T-helper 22 cell (primary cell): Measurements from ENCODE around the gene SSNA1.

ENCODE experiments used
- DNase-seq: peaks from one replicate; pipeline ENCODE4 v3.0.0-alpha.2; 2020; ENCODE audit warnings: low read depth

Gene SSNA1

DNA sequence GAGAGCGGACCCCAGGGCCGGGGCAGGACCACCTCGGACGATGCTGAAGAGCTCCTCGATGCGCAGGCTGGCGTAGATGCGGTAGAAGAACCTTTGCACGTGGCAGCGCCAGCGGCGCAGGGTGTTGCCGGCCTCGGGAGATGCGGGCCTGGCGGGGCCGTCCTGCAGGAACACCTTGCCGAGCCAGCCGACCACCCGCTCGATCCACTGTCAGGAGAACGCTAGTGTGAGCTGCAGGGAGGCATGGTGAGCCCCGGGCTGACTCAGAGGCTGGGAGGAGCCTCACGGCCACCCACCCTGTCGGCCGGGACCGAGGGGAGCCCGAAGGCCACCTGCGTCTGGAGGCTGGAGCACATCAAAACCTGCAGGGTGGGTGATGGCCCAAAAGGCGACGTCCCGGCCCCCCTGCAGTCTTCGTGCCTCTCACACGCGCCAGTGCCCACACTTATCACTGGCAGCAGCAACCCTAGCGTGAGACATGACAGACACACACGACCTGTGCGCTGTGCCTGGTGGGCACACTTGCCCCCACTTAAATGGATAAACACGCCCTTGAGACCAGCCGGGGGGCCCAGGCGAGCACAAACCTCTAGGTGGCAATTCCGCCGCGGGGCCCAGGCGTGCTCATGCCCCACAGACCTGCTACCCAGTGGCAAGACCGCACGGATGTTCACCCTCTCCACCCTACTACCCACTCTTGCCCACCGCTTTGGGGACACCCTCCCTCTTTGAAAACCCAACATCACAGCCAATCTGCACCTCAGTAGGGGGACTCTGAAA, 3.4 kb upstream of the SSNA1 start:
- DNase-seq = no peak

DNA sequence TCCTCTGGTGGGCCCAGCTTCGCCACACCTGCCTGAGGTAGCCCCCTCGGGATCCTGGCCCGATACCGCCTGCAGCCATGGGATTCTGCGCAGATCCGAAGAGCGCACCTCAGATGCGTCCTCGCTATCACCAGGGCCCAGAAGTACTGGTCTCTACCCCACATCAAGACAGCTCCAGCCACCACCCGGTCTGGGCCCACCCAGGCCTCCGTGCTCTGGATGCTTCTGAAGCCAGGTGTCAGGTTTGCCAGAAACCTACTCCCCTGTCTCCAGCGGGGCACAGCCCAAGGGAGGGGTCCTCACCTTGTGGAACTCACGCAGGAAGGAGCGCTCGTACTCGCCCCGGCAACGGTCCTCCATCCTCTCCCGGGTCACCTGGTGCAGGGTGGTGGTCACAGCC, 2.6 kb upstream of the SSNA1 start:
- DNase-seq = no peak

DNA sequence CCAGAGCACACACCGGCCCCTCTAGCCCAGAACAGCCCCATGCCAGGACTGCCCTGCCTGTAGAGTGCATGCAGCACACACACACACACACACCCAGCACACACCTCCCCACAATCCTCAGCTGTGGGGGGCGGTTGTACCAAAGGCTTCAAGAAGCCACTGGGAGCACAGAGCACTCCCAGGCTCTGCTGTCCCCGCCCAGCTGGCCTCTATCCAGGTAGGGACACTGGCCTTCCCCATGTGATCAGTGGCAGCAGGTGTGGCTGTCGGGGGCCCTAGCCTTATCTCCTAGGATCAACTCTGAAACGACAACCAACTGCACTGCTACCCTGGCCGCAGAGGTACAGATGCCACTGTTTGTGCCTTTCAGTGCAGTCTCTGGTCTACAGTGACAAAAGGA, 2.1 kb upstream of the SSNA1 start:
- no peak for DNase-seq

DNA sequence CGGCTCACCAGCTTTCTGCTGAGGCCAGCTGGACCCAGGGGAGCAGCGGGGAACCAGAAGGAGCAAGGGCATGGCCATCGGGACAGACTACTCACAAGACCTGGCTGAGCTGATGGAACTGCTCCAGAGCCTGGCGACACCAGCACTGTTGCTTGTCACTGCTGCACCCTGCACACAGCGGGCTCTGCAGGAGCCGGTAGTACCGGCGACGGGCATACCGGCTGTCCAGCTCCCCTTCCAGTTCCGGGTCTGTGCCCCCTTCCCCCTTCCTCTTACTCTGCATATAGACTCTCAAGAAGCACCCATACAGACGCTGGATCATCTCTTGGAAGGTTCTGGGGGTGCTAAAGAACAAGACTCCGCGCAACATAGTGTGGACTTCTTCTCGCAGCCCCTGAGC, 1.1 kb upstream of the SSNA1 start:
- no peak for DNase-seq

DNA sequence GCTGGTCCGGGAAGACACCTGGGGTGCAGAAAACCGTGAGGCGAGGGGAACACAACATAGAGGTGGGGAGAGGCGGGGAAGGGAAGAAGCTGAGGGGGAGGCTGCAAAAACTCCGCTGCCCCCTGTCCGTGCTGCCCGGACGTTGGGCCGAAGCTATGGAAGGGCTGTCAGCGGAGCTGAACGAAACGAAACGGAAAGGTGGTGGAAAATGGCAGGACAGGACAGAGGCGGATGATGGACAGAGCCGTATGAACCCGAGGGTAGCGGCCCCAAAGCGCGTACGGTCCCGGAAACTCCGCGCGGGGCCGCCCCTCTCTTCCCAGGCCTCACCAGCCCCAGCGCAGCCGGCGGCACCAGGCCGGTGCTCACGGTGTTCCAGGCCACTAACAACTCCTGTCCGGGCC, 388 bp upstream of the SSNA1 start:
- no peak for DNase-seq

DNA sequence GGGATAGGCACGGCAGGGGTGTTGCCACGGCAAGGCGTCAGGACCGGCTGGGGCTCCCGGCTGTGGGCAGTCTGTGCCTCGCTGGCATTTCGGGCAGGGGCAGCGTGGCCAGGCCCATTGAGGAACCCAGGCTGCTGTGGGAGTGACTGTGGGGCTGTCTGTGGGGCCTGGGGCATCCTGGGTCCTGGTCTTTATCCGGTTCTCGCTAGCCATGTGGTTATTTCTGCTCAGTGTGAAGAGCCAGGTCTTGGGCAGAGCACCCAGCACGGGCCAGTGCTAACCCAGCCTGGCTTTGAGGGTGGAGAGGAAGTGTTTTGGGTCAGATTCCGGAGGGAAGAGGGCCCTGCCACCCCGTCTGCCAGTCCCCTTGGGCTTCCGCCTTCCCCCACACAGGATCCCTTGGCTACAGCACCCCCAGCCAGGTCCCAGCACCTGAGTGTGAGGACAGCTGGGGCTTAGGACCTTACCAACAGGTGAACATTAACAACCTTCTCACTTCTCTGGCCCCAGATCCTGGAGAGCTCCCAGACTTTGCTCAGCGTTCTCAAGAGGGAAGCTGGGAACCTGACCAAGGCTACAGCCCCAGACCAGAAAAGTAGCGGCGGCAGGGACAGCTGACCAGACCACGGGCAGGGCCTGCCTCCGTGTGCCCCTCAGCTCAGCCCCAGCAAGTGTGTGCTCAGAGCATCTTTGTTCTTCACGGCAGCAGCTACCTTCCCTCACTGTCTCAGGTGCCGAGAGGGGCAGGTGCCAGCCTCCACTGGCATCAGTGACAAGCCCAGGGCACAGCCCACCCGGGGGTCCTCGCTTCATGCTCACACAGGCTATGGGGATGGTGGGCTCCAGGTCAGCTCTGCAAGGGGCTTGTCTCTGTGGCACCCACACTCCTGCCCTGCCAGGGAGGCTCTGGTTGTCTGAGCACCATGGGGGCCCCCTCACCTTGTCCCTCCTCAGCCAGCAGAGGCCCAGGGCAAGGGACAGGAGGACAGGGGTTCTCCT, 1.1 kb downstream of the SSNA1 start:
- no peak for DNase-seq

DNA sequence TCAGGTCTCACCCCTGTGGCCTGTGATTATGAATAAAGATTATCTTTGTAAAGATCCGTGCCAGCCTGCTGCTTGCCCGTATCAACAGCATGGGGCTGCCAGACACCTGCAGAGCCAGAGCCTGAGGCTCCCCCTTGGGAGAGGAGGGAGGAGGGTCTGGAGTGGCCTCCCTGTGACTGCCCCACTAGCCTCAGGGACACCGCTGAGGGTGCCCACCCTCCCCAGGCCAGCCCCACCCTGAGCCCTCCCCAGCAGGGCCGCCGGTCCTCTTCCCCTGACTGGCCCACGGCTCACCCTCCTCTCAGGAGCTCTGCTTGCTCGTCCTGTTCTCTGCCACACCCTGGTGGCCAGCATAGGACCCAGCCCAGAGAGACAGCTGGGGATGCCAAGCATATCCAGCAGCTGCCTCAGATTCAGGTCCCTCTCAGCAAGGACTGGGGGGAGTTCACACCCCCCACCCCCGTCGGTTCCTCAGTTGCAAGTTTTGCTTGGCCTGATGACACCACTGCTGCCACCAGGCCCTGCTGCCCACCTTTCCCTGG, 1.9 kb downstream of the SSNA1 start:
- no peak for DNase-seq

DNA sequence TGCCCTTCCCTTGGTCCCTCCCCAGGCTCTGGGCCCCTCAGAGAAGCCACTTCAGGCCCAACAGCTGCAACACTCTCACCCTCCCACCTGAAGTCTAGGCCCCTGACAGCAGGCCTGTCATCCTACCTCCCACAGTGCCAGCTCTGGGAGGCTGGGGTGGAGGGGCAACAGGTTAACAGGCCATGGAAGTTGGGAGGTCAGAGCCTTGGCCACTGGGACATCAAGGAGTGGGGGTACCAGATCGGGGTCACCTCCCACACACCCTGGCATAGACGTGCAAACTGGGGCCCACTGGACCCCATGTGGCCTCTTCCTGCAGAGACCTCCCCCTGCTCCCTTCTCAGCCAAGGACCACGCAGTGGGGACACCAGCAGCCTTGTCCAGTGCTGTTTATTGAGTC, 2.8 kb downstream of the SSNA1 start:
- no peak for DNase-seq

DNA sequence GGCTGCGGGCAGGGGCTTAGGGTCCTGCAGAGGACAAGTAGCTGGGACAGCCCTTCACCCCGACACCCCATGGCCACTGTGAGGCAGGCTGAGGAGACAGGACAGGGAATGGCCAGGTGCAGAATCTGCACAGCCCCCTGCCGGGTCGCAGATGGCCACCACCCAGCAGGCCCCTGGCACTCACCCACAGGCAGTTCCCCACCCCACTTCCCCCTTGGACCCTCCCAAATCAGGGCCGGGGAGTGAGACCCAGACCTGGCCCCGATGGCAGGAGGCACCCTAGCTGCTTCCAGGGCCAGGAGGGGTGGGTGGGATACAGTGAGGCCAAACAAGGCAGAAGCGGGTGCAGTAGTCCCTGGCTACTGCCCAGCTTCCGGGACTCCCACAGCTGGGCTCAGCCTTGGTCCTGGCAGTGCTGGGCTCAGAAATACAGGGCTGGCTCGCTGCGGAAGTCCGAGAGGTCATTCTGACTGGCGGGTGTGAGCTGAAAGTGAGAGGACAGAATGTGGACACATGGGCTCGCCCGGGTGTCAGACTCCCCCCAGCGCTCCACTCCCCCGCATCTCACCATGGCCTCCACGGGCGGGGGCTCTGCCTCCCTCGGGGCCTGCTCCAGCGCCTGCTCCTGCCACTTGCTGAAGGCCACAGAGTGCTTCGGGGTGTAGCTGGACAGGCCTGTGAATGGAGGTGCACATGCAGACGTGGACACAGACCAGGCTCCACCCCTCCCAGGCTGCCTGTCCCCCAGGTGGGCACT, 3.4 kb downstream of the SSNA1 start:
- no peak for DNase-seq

DNA sequence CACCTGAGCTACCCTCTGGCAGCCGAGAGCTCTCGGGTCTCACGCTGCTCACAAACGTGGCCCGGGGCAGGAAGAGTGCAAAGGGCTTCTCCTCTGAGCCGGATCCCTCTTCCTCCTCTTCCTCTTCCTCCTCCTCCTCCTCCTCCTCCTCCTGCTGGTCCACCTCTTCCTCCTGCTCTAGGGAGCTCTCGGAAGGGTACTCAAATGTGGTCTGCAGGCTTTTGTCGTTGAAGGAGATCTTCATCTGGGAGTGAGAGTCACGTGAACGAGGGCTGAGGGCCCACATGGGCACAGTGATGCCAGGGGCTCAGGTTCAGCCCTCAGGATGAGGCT, 3.9 kb downstream of the SSNA1 start:
- DNase-seq = no peak

DNA sequence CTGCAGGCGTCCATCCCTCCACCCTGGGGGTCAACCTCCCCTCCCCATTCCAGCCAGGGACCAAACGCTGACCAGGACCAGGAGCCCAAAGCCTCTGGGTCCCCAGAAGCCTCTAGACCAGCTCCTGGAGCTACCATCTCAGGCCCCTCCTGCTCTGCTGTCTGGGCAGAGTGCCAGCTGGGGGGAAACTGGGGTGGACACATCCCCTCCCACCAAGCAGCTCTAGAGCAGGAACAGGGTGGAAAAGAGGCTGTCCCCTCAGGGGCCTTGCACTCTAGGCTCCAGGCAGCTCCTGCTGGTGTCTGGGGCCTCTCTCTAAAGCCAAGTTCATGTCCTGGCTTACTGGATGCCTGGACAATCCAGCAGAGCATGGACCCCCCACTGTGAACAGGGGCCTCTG, 4.4 kb downstream of the SSNA1 start:
- no peak for DNase-seq

DNA sequence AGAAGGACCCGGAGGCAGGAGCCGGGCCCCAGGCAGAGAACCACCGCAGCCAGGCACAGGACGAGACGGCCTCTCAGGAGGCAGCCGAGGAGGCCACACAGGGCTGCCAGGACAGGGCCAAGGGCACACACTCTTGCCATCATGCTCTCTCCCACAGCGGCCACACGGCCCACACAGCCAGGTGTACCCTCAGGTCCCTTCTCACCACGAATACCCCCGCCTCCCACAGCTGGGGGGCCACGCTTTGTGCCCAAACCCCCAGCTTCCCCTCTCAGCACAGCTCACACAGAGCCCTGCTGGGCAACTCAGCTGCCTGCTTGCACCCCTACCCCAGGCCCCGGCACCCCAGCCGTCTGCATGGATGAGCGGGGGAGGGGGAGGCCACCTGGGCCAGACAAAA, 5.3 kb downstream of the SSNA1 start:
- DNase-seq = no peak

DNA sequence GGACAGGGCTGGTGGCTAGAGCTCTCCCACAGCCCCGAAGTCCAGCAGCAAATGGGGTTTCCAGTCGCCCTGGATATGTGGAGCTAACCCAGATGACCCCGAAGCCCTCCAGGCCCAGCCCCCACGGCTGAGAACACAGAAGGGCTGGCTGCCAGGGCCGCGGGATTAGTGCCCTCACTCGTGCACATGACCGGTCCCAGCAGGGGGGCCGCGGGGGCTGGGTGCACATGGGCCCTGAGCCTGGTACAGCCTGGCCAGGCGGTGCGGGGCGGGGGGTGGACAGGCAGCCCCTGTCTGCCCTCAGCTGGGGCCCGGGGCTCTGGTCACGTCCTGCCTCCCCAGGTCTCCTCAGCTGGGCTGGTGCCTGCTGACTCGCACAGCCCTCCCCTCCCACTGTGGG, 5.9 kb downstream of the SSNA1 start:
- DNase-seq = no peak

DNA sequence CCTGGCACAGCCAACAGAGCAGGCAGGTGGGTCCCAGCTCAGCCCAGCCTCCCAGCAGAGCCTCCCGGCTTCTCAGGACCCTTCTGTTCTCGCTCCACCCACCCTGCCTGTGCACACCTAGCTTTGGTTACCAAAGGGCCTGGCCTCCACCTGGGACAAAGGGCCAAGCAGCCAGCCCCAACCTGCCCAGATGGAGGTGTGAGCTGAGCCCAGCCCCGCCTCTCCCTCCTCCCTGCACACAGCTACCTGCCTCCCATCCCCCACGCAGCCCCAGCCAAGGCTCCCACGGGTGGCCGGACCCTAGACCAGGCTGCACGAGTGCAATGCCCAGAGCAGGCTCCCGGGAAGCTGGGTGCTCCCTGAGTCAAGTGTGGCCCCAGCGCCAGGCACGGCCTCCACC, 6.4 kb downstream of the SSNA1 start:
- DNase-seq = no peak

DNA sequence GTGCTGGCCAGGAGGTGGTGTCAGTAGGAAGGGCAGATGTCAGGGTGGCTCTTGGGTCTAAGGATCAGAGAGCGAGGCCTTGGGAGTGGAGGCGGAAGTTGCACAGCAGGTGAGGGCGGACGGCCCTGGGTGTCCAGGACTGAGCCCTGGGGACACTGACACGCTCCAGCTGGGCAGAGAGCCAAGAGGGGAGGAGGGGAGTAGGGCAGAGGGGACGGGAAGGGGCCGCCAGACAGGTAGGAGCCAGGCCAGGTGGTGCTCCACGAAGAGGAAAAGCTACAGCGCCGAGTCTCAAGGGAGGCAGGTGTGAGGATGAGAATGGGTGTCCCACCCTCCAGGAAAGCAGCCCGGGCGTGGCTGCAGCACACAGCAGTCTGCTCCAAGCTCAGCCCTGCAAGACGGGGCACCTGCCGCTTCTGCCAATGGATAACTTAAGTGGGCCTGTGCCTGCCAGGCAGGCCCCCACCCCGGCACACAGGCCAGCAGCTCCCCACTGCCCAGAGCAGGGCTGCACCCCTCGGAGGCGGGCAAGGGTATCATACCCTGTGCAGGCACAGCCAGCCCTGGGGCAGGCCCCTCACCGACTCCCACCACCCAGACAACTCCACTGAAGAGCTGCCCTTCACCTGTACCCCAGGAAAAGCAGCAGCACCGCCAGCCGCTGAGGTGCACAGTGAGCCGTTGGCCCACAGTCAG, 7.2 kb downstream of the SSNA1 start:
- no peak for DNase-seq

DNA sequence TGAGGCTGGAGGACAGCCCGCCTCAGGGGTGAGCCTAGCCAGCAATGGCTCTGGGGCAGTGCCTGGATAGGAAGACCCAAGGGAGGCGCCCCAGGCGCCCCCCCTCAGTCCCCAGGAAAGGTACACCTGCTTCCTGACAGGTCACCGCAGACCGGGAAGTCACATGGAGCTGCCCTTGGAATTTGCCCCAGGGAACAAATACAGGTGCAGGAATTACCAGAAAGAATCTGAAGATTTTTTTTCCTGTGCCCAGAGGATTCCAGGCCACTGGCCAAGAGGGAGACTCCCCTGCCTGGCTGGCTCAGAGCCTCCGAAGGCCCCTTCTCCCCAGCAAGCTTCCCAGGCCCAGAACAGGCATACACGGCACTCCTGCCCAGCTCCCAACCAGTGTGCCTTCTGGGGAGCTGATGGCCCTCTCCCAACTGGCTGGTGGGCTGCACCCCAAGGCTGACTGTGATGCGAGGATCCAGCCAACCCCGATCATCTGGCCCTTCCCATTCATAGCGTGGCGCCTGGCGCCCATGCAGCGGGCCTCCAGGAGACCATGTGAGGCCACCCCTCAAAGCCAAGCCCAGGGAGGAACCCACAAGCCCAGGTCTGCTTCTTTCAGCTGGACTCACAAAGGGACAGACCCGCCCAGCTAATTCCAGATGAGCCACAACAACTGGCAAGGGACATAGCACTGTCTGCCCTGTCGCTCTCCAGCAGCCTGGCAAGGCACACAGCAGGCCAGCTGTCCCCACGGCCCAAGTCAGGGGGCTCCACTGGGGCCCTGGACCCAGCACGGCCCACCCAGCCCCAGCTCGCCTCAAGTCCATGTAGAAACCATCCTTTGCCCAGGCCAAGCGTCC, 9.8 kb downstream of the SSNA1 start:
- DNase-seq = no peak

DNA sequence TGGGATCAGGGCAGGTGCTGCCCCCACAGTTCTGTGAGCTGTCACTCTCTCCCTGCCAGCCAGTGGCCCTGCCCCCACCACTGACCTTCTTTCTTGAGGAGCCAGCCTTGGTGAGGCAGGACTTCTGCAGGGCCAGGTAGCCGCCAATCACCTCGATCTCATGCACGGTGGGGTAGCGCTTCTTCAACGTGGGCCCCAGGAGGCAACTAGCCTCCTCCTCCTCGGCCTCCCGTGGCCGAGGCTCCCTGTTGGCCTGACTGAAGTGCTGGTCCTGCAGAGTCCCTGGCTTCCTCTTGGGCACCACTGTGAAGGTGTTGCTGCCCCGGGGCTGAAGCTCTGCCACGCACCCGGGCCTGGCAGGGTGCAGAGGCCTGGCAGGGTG, 10.4 kb downstream of the SSNA1 start:
- DNase-seq = no peak

DNA sequence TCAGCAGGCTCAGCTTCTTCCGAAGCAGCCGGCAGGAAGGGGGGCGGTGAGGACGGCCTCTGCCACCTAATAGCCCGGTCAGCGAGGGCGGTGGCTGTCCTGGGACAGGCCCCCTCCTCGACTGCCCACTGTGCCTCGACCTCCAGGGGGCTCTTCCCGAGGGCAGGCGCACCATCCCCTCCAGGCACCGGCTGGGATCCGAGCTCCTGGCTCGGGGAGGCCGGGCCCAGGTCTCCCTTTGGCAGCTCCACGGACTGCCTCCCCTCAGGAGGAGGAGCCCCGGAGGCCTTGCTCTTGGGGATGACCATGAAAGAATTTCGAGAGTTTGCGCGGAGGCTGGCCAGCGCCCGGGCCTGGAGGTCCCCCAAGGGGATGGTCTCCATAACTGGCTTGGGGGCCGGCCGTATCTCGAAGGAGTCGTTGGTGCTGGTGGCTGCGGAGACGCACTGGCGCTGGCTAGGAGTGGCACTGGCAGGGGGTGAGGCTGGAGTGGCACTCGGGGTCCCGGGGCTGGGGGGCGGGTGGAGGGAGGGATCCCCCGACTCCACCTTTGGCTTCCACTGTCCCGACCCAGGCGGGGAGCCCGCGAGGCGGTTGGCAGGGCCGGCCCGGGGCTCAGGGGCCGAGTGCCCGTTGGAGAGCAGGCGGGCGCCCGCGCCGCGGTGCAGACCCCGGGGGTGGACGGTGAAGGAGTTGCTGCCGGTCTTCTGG, 11.1 kb downstream of the SSNA1 start:
- DNase-seq = no peak

DNA sequence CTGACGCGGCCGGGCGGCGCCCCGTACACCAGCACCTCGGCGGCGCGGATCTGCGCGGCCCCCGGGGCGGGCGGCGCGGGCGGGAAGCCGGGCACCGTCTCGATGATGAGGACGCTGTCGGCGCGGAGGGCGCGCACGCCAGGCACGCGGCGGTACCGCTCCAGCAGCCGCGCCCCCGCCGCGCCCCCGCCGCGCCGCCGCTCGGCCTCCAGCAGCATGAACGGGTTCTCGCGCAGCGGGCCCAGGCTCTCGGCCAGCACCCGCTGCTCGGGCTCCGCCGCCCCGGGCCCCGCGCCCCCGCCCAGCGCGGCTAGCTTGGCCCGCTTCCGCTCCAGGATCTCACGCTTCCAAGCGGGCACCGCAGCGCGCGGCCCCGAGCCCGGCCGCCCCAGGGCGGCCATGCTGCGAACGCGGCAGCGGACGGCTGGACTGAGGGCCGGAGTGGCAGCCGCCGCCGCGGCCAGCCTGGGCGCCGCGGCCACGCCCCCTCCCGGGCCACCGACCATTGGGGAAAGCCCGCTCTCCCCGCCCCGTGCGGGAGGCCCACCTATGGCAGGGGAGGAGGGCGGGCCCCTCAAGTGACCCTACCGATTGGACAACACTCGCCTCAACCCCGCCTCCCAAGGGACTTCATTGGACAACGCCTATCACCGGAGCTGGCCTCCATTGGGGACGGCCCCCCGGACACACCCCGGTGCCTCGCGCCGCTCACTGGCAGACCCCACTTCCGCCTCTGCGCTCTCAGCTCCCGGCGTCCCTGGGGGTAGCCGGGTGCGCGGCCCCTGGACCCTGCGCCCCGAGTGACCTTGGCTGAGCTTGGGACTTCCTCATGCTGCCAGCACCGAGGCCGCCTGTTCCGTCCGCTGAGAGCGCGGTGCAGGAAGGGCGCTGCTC, 12.1 kb downstream of the SSNA1 start, which contains the start of gene TPRN:
Gene TPRN, minus strand, starts transcription at position 431 of the 894 bp plus-strand sequence. Its CDS starts 30 bp downstream, at position 401.
- peak; percentile 98 for DNase-seq
